OCI-LY1 (cell line): Measurements from ENCODE around the gene PIGC.
A peak's percentile ranks its signal among the peaks of the same experiment; 100 is the strongest.

ENCODE experiments used
- H2AFZ ChIP-seq: fragments of 200-600 bp; sonication (generic), shearing (Covaris generic); 2 replicates; pipeline ENCODE4 v1.6.0; 2014; ENCODE audit warnings: antibody characterized with exemption, mild to moderate bottlenecking, low read length
- H3F3A ChIP-seq: fragments of 200-600 bp; sonication (generic), shearing (Covaris generic); 2 replicates; pipeline ENCODE4 v1.6.0; 2014; ENCODE audit warnings: mild to moderate bottlenecking, antibody characterized with exemption, low read length, moderate library complexity; ENCODE audit not compliant: insufficient read depth
- H3K27ac ChIP-seq: fragments of 200-600 bp; sonication (generic); 2 replicates; pipeline ENCODE4 v1.5.1; 2014; ENCODE audit warnings: low read length, mixed run types, mild to moderate bottlenecking, low read depth; ENCODE audit not compliant: poor library complexity, severe bottlenecking
- H3K27me3 ChIP-seq: fragments of 200-600 bp; sonication (generic); 2 replicates; pipeline ENCODE4 v1.6.0; 2014; ENCODE audit warnings: antibody characterized with exemption, mild to moderate bottlenecking, low read length, moderate library complexity; ENCODE audit not compliant: insufficient read depth
- H3K36me3 ChIP-seq: fragments of 200-600 bp; sonication (generic); 2 replicates; pipeline ENCODE4 v1.6.1; 2014; ENCODE audit warnings: mild to moderate bottlenecking, antibody characterized with exemption, low read length, moderate library complexity, mixed read lengths; ENCODE audit not compliant: insufficient read depth
- H3K4me1 ChIP-seq: fragments of 200-600 bp; sonication (generic); 2 replicates; pipeline ENCODE4 v1.5.1; 2014; ENCODE audit warnings: mild to moderate bottlenecking, low read length, moderate library complexity; ENCODE audit not compliant: insufficient read depth, severe bottlenecking
- H3K4me2 ChIP-seq: fragments of 200-600 bp; sonication (generic), shearing (Covaris generic); 2 replicates; pipeline ENCODE4 v1.6.1; 2014; ENCODE audit warnings: low read length
- H3K4me3 ChIP-seq: fragments of 200-600 bp; sonication (generic); 2 replicates; pipeline ENCODE4 v1.5.1; 2014; ENCODE audit warnings: low read length, low read depth, mild to moderate bottlenecking, mixed read lengths; ENCODE audit not compliant: poor library complexity, severe bottlenecking
- H3K79me2 ChIP-seq: fragments of 200-600 bp; shearing (Covaris generic); 2 replicates; pipeline ENCODE4 v1.6.1; 2016; ENCODE audit warnings: mixed run types, low read length, mixed read lengths; ENCODE audit not compliant: insufficient read depth
- H3K9ac ChIP-seq: fragments of 200-600 bp; sonication (generic), shearing (Covaris generic); 2 replicates; pipeline ENCODE4 v1.6.1; 2014; ENCODE audit warnings: mild to moderate bottlenecking, low read length, mixed read lengths
- H3K9me2 ChIP-seq: fragments of 200-600 bp; sonication (generic), shearing (Covaris generic); 2 replicates; pipeline ENCODE4 v1.6.1; 2014; ENCODE audit warnings: low read depth, mild to moderate bottlenecking, low read length, mixed read lengths
- H3K9me3 ChIP-seq: fragments of 200-600 bp; shearing (Covaris generic); 2 replicates; pipeline ENCODE4 v1.6.1; 2014; ENCODE audit warnings: low read length, mixed read lengths
- H4K20me1 ChIP-seq: fragments of 200-600 bp; sonication (generic), shearing (Covaris generic); 2 replicates; pipeline ENCODE4 v1.6.0; 2016; ENCODE audit warnings: mild to moderate bottlenecking, low read length; ENCODE audit not compliant: insufficient read depth
- CTCF ChIP-seq: fragments of 200-600 bp; sonication (generic), shearing (Covaris generic); IDR thresholded peaks from 2 replicates; pipeline ENCODE4 v1.5.1; 2017; ENCODE audit warnings: mild to moderate bottlenecking, antibody characterized with exemption, low read length, moderate library complexity, mixed read lengths
- EZH2 ChIP-seq: fragments of 200-600 bp; sonication (generic), shearing (Covaris generic); IDR thresholded peaks from 2 replicates; pipeline ENCODE4 v1.8.0; 2017; ENCODE audit warnings: borderline replicate concordance, mixed run types, mild to moderate bottlenecking, antibody characterized with exemption, low read length, moderate library complexity, mixed read lengths

PIGC gene

GRCh38 chr1:172449585-172450523, 6.0 kb upstream of the PIGC start:
- no peaks in the 10 kb centered on the region for H3K36me3 ChIP-seq
- H2AFZ ChIP-seq = peak overlapping the region; percentile 86
- H3K4me3 ChIP-seq = peak overlapping the region; percentile 40
- no peaks in the 10 kb centered on the region for H3K9me2 ChIP-seq
- no peaks in the 10 kb centered on the region for H3F3A ChIP-seq
- TF ChIP-seq EZH2 (no peak), CTCF (peak; percentile 87)
- no peaks in the 10 kb centered on the region for H3K27me3 ChIP-seq
- no peaks in the 10 kb centered on the region for H3K79me2 ChIP-seq
- H3K9me3 ChIP-seq = no peaks in the 10 kb centered on the region
- peak overlapping the region; percentile 28; the same call in 1 of the 2 replicates for H3K9ac ChIP-seq
- peaks cover 22% of the 10 kb centered on the region for H3K4me1 ChIP-seq
- H4K20me1 ChIP-seq = no peaks in the 10 kb centered on the region
- no peak overlapping the region for H3K27ac ChIP-seq
- H3K4me2 ChIP-seq = peak overlapping the region; percentile 59

GRCh38 chr1:172448995-172449584, 5.2 kb upstream of the PIGC start:
- Histone ChIP-seq H3K9me3 (no peaks in the 10 kb centered on the region), H3K79me2 (no peaks in the 10 kb centered on the region), H2AFZ (0 out of 2 replicates have a peak overlapping the region, but pooled peaks have one; percentile 71), H3K36me3 (no peaks in the 10 kb centered on the region), H3K4me1 (peaks cover 26% of the 10 kb centered on the region), H3K4me3 (no peak overlapping the region), H3F3A (no peaks in the 10 kb centered on the region), H3K9ac (no peak overlapping the region), H3K4me2 (no peak overlapping the region), H3K27me3 (no peaks in the 10 kb centered on the region), H4K20me1 (no peaks in the 10 kb centered on the region), H3K9me2 (no peaks in the 10 kb centered on the region), H3K27ac (no peak overlapping the region)
- TF ChIP-seq CTCF (no peak), EZH2 (no peak)

GRCh38 chr1:172447641-172448040, 3.8 kb upstream of the PIGC start:
- H3K4me3 ChIP-seq = no peak overlapping the region
- H3K36me3 ChIP-seq = no peaks in the 10 kb centered on the region
- no peaks in the 10 kb centered on the region for H3K27me3 ChIP-seq
- no peak overlapping the region for H3K4me2 ChIP-seq
- H3K9me3 ChIP-seq = no peaks in the 10 kb centered on the region
- no peaks in the 10 kb centered on the region for H3K9me2 ChIP-seq
- no peak overlapping the region for H3K9ac ChIP-seq
- H3K4me1 ChIP-seq = peaks cover 34% of the 10 kb centered on the region
- no peaks in the 10 kb centered on the region for H3F3A ChIP-seq
- no peak for TF ChIP-seq CTCF
- no peaks in the 10 kb centered on the region for H4K20me1 ChIP-seq
- no peak overlapping the region for H3K27ac ChIP-seq
- no peaks in the 10 kb centered on the region for H3K79me2 ChIP-seq
- H2AFZ ChIP-seq = no peak overlapping the region
